BLaER1 treated with 17β-estradiol and CSF1 and Interleukin-3, amounts not matched to agents 10 nM and 100 nM (cell line): ENCODE data around the gene ZNF444.
A peak's percentile ranks its signal among the peaks of the same experiment; 100 is the strongest.
"Not testable (repeated sequence)": the region's sequence is repeated elsewhere in the genome, so short reads cannot be mapped to it uniquely, and the experiment has no call there.

Experiments
- H3K27ac ChIP-seq, 11 experiments: shearing (Covaris generic); formaldehyde crosslinking; 2 replicates each; pipeline ENCODE4 v1.8.1; 2022
- H3K27me3 ChIP-seq, 11 experiments: shearing (Covaris generic); formaldehyde crosslinking; 2 replicates each; pipeline ENCODE4 v1.8.1; 2022
- H3K36me3 ChIP-seq, 11 experiments: shearing (Covaris generic); formaldehyde crosslinking; 2 replicates each; pipeline ENCODE4 v1.8.1; 2022
- H3K4me1 ChIP-seq, 10 experiments: shearing (Covaris generic); formaldehyde crosslinking; 2 replicates each; pipeline ENCODE4 v1.8.1; 2022
- H3K4me2 ChIP-seq, 11 experiments: shearing (Covaris generic); formaldehyde crosslinking; 2 replicates each; pipeline ENCODE4 v1.8.1; 2022
- H3K4me3 ChIP-seq, 10 experiments: shearing (Covaris generic); formaldehyde crosslinking; 2 replicates each; pipeline ENCODE4 v1.8.1; 2022
- H3K9ac ChIP-seq, 11 experiments: shearing (Covaris generic); formaldehyde crosslinking; 2 replicates each; pipeline ENCODE4 v1.8.1; 2022
- H3K9me3 ChIP-seq, 11 experiments: shearing (Covaris generic); formaldehyde crosslinking; replicated peaks in 1 of 11; 2 replicates each; pipeline ENCODE4 v1.8.1; 2022
- H4K20me1 ChIP-seq, 11 experiments: shearing (Covaris generic); formaldehyde crosslinking; 2 replicates each; pipeline ENCODE4 v1.8.1; 2022
- Cebpa-rat ChIP-seq, 11 experiments: shearing (Covaris generic); IDR thresholded peaks; 2 replicates each; pipeline ENCODE4 v1.8.1; 2022

Gene ZNF444

DNA sequence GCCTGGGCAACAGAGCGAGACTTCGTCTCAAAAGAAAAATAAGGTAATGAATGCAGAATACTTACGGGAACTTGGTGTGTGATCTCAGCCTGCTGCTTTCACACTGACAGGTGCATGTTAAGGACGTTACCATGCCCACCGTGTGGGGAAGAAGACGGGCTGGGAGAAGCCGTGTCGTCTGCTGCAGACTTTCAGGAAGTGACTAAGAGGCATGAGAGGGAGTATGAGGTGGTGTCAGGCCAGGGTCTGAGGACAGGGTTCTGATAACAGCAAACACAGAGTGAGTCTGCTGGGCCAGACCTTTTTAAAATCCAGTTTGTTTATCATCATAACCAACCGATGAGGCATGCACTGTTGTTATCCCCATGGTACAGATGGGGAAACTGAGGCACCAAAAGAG lies 21.2 kb downstream of the ZNF444 start:
- Histone ChIP-seq H3K9ac (no peak overlapping the region), H3K4me3 (no peak overlapping the region), H3K4me2 (peak overlapping the region; percentile 22 to 80 (median 60); a peak in 20 of 22 replicates)

DNA sequence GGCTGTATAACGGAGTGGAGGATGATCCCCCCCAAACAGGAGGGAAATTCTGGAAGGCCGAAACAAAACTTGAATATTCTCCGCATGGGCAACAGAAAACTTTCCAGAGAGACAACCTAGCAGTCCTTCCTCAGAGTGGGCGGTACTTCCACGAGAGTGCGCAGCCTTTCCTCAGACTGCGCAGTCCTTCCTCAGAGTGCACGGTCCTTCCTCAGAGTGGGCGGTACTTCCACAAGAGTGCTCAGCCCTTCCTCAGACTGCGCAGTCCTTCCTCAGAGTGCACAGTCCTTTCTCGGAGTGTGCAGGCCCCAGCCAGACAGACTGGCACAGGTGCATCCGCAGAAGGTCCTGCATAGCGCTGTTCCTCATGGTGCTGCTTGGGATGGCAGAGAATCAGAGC lies 22.0 kb downstream of the ZNF444 start:
- Histone ChIP-seq H3K4me1 (peaks cover 23 to 37% (median 33%) of the 10 kb centered on the region in 10 experiments), H4K20me1 (peaks cover 0 to 52% (median 31%) of the 10 kb centered on the region in 11 experiments; a peak in 16 of 22 replicates), H3K9me3 (peaks cover 0 to 5% (median 0%) of the 10 kb centered on the region in 11 experiments; a peak in 4 of 22 replicates), H3K27me3 (no peaks in the 10 kb centered on the region), H3K4me3 (no peak overlapping the region), H3K36me3 (peaks cover 33 to 50% (median 38%) of the 10 kb centered on the region in 11 experiments), H3K4me2 (peak overlapping the region in 10 of 11 experiments; percentile 5 to 80 (median 58); a peak in 16 of 22 replicates), H3K27ac (no peak overlapping the region), H3K9ac (no peak overlapping the region)
- TF ChIP-seq Cebpa-rat (IDR thresholded peaks at IDR 0.05) = no peak

More for the DNA sequence above, 21.2 kb downstream of the ZNF444 start:
- Histone ChIP-seq H3K27me3 (no peaks in the 10 kb centered on the region), H3K9me3 (peaks cover 0 to 7% (median 0%) of the 10 kb centered on the region in 11 experiments; a peak in 5 of 22 replicates), H4K20me1 (peaks cover 0 to 57% (median 31%) of the 10 kb centered on the region in 11 experiments; a peak in 16 of 22 replicates), H3K36me3 (peaks cover 42 to 58% (median 46%) of the 10 kb centered on the region in 11 experiments), H3K27ac (no peak overlapping the region), H3K4me1 (peaks cover 23 to 45% (median 34%) of the 10 kb centered on the region in 10 experiments)
- no peak for TF ChIP-seq Cebpa-rat (IDR thresholded peaks at IDR 0.05)

DNA sequence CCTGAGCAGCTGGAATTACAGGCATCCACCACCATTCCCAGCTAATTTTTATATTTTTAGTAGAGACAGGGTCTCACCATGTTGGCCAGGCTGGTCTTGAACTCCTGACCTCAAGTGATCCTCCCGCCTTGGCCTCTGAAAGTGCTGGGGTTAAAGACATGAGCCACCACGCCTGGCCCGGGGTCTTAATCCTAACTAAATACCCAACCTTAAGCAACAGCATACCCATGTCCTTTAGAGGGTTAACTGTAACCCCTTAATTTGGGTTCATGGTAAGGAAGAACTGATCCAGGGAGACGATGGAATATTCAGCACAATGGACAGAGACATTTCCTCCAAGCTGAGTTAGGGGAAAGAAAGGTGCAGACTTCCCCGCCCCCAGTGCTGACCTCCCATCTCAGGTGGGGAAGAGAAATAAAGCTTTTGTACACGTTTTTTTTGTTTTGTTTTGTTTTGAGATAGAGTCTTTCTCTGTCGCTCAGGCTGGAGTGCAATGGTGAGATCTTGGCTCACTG lies 26.0 kb downstream of the ZNF444 start:
- H3K9ac ChIP-seq = no peak overlapping the region
- peaks cover 13 to 33% (median 25%) of the 10 kb centered on the region in 10 experiments for H3K4me1 ChIP-seq
- no peak overlapping the region for H3K4me3 ChIP-seq
- H3K4me2 ChIP-seq = no peak overlapping the region
- H3K36me3 ChIP-seq = peaks cover 0 to 10% (median 0%) of the 10 kb centered on the region in 11 experiments; a peak in 5 of 22 replicates
- TF ChIP-seq Cebpa-rat (IDR thresholded peaks at IDR 0.05) = no peak
- H3K9me3 ChIP-seq = no peaks in the 10 kb centered on the region
- no peak overlapping the region for H3K27ac ChIP-seq
- H4K20me1 ChIP-seq = peaks cover 0 to 26% (median 15%) of the 10 kb centered on the region in 11 experiments; a peak in 15 of 22 replicates
- H3K27me3 ChIP-seq = no peaks in the 10 kb centered on the region

- H3K27me3 ChIP-seq = no peaks in the 10 kb centered on the region
- H4K20me1 ChIP-seq = peaks cover 0 to 4% (median 0%) of the 10 kb centered on the region in 11 experiments; a peak in 3 of 22 replicates
- no peak overlapping the region for H3K27ac ChIP-seq
- no peaks in the 10 kb centered on the region for H3K36me3 ChIP-seq
- TF ChIP-seq Cebpa-rat (IDR thresholded peaks at IDR 0.05) = no peak
- no peaks in the 10 kb centered on the region for H3K9me3 ChIP-seq
- H3K4me2 ChIP-seq = no peak overlapping the region
- no peak overlapping the region for H3K9ac ChIP-seq
- no peak overlapping the region for H3K4me3 ChIP-seq
- peaks cover 0 to 11% (median 1%) of the 10 kb centered on the region in 10 experiments; a peak in 12 of 20 replicates for H3K4me1 ChIP-seq
Measured at GRCh38 chr19:56170261-56170660, 29.2 kb downstream of the ZNF444 start.

- no peak overlapping the region for H3K9ac ChIP-seq
- no peaks in the 10 kb centered on the region for H3K36me3 ChIP-seq
- H3K9me3 ChIP-seq = no peaks in the 10 kb centered on the region
- H3K27me3 ChIP-seq = no peaks in the 10 kb centered on the region
- peaks cover 0 to 28% (median 16%) of the 10 kb centered on the region in 10 experiments; a peak in 13 of 20 replicates for H3K4me1 ChIP-seq
- TF ChIP-seq Cebpa-rat (IDR thresholded peaks at IDR 0.05) = no peak
- H3K4me3 ChIP-seq = no peak overlapping the region
- peaks cover 0 to 4% (median 0%) of the 10 kb centered on the region in 11 experiments; a peak in 1 of 22 replicates for H4K20me1 ChIP-seq
- no peak overlapping the region for H3K27ac ChIP-seq
- H3K4me2 ChIP-seq = no peak overlapping the region
Measured at GRCh38 chr19:56174086-56174485, 33.0 kb downstream of the ZNF444 start.

GRCh38 chr19:56174550-56174949 lies 33.5 kb downstream of the ZNF444 start:
- Histone ChIP-seq H3K4me1 (peaks cover 0 to 28% (median 16%) of the 10 kb centered on the region in 10 experiments; a peak in 13 of 20 replicates), H3K27ac (no peak overlapping the region), H3K9ac (no peak overlapping the region), H3K9me3 (no peaks in the 10 kb centered on the region), H3K4me2 (no peak overlapping the region), H3K36me3 (no peaks in the 10 kb centered on the region), H4K20me1 (peaks cover 0 to 4% (median 0%) of the 10 kb centered on the region in 11 experiments; a peak in 1 of 22 replicates), H3K27me3 (no peaks in the 10 kb centered on the region), H3K4me3 (no peak overlapping the region)
- no peak for TF ChIP-seq Cebpa-rat (IDR thresholded peaks at IDR 0.05)

DNA sequence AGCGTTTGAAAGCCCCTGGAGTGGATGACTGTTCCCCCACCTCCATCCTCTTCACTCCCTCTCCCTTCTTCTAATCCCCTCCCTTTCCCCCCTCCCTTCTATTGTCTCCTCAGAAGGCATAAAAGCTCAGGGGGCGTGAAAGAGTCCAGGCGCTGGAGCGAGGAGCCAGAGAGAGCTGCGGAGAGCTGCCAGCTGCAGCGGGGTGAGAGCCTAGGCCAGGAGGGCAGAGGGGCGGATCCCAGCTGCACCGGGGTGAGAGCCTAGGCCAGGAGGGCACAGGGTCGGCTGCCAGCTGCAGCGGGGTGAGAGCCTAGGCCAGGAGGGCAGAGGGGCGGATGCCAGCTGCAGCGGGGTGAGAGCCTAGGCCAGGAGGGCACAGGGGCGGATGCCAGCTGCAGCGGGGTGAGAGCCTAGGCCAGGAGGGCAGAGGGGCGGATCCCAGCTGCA lies 34.8 kb downstream of the ZNF444 start, which contains the start of gene GALP:
GALP (plus strand) TSS at position 148 of the 447 bp plus-strand sequence. CDS start 1,101 bp downstream, outside the sequence.
- not testable (repeated sequence) for H3K36me3 ChIP-seq, H3K27me3 ChIP-seq, H3K4me3 ChIP-seq, H4K20me1 ChIP-seq, H3K9me3 ChIP-seq, H3K27ac ChIP-seq, H3K9ac ChIP-seq
- H3K4me2 ChIP-seq = peak within 1 kb of the TSS in 9 of 11 experiments; percentile 21 to 65 (median 46); a peak in 15 of 22 replicates
- peaks cover 0 to 28% (median 16%) of the 10 kb centered on the region in 10 experiments; a peak in 13 of 20 replicates for H3K4me1 ChIP-seq

DNA sequence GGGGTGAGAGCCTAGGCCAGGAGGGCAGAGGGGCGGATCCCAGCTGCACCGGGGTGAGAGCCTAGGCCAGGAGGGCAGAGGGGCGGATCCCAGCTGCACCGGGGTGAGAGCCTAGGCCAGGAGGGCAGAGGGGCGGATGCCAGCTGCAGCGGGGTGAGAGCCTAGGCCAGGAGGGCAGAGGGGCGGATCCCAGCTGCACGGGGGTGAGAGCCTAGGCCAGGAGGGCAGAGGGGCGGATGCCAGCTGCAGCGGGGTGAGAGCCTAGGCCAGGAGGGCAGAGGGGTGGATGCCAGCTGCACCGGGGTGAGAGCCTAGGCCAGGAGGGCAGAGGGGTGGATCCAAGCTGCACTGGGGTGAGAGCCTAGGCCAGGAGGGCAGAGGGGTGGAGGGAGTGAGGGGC lies 35.2 kb downstream of the ZNF444 start:
- H3K4me2 ChIP-seq = peak overlapping the region in 7 of 11 experiments; percentile 8 to 36 (median 33); a peak in 8 of 22 replicates
- H3K36me3 ChIP-seq, H3K27me3 ChIP-seq, H3K4me3 ChIP-seq, H3K9ac ChIP-seq, H3K27ac ChIP-seq, H4K20me1 ChIP-seq, H3K9me3 ChIP-seq: not testable (repeated sequence)
- peaks cover 0 to 28% (median 16%) of the 10 kb centered on the region in 10 experiments; a peak in 13 of 20 replicates for H3K4me1 ChIP-seq

DNA sequence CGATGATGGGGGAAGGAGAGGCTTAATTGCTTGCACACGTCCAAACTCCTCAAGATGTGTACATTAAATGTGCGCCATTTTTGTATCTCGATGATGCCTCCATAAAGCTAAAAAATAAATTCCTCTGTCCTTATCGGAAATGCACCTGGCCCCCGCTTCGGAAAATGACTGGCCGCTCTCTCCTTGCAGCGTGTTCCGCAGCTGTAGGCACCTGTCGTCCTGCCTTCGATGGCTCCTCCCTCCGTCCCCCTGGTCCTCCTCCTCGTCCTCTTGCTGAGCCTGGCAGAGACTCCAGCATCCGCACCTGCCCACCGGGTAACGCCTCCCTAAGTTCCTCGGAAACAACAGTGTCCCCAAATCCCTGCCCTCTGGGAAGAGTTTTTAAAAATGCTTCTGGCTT lies 35.8 kb downstream of the ZNF444 start:
- H3K9me3 ChIP-seq = no peaks in the 10 kb centered on the region

More for the DNA sequence above, 35.8 kb downstream of the ZNF444 start:
- Histone ChIP-seq H4K20me1 (no peaks in the 10 kb centered on the region), H3K9ac (no peak overlapping the region), H3K27ac (no peak overlapping the region), H3K36me3 (no peaks in the 10 kb centered on the region), H3K4me2 (peak overlapping the region in 5 of 11 experiments; percentile 8 to 34 (median 31); a peak in 3 of 22 replicates), H3K4me3 (no peak overlapping the region), H3K4me1 (peaks cover 0 to 25% (median 16%) of the 10 kb centered on the region in 10 experiments; a peak in 13 of 20 replicates), H3K27me3 (no peaks in the 10 kb centered on the region)
- TF ChIP-seq Cebpa-rat (IDR thresholded peaks at IDR 0.05) = no peak
